Kidney tubule cell (primary cell): ENCODE measurements around the gene MYPN.

Source experiments
- DNase-seq: peaks from one replicate; pipeline ENCODE4 v3.0.0-alpha.2; 2018; ENCODE audit warnings: low spot score

The MYPN gene

GRCh38 chr10:68135362-68135761 lies 26.1 kb downstream of the MYPN start:
- DNase-seq: no peak

- DNase-seq: peak; percentile 88
Measured at GRCh38 chr10:68135922-68136792, 26.9 kb downstream of the MYPN start.

- no peak for DNase-seq
Measured at GRCh38 chr10:68137171-68137570, 27.9 kb downstream of the MYPN start.

GRCh38 chr10:68138526-68138925 lies 29.2 kb downstream of the MYPN start:
- no peak for DNase-seq

GRCh38 chr10:68139448-68140272 lies 30.4 kb downstream of the MYPN start:
- no peak for DNase-seq

GRCh38 chr10:68142761-68143160 lies 33.5 kb downstream of the MYPN start:
- DNase-seq: no peak

DNA sequence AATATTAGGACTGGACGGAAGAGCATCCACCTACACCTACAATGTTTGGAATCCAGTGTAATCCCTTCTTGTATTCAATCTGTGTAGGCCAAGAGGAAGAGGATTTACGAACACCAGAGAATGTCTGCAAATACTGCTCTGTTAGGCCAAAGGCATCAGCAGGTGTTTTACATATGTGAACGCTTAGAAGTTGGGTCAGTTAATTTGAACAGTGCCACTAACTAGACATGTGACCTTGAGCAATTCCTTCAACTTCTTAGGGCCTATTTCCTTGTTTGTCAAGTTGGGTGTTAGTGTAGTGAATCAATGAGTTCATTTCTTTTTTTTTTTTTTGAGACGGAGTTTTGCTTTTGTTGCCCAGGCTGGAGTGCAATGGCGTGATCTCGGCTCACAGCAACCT lies 35.4 kb downstream of the MYPN start:
- DNase-seq: peak; percentile 16

- DNase-seq: no peak
Measured at GRCh38 chr10:68145705-68146104, 36.4 kb downstream of the MYPN start.

GRCh38 chr10:68146133-68146532 lies 36.8 kb downstream of the MYPN start:
- DNase-seq: no peak

- DNase-seq: peak; percentile 59
Measured at GRCh38 chr10:68151453-68151852, 42.2 kb downstream of the MYPN start.

- DNase-seq: peak; percentile 99
Measured at GRCh38 chr10:68153473-68154210, 44.4 kb downstream of the MYPN start.

- DNase-seq: no peak
Measured at GRCh38 chr10:68154211-68154497, 44.9 kb downstream of the MYPN start.

DNA sequence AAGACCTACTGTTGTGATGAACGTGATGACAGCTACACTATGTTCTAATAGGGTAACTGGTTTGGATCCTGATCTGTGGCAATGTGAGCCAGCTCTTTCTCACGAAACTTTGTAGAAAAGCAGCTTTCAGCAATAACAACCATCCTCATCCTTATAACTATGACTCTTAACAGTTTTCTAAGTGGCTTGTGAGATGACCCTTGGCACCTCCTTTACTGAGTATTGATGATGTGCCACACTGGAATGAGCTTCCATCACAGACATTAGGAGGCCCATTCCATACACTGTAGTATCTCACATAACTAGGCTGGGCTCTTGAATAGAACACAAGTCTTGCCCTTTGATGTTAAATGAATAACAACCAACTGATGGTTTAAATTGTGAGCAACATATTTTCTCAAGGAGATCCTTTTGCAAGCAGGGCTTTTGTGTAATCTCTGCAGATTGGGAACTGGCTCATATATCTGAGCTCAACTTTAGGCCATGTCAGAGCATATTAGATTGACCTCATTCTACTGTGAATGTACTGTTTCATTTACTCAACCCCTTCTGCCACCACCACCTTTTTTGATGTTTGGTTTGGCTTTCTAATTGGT lies 46.4 kb downstream of the MYPN start:
- DNase-seq: peak; percentile 39

GRCh38 chr10:68156373-68157185 lies 47.3 kb downstream of the MYPN start:
- DNase-seq: peak; percentile 59

DNA sequence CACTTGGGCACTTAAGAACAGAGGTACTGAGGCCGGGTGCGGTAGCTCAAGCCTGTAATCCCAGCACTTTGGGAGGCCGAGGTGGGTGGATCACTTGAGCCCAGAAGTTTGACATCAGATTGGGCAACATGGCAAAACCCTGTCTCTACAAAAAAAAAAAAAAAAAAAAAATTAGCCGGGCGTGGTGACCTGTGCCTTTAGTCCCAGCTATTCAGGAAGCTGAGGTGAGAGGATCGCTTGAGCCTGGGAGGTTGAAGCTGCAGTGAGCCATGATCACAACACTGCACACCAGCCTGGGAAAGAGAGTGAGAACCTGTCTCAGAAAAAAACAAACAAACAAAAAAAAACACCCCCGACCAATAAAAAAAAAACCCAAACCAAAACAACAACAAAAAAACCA lies 48.2 kb downstream of the MYPN start:
- DNase-seq: peak; percentile 52

- DNase-seq: no peak
Measured at GRCh38 chr10:68158031-68158430, 48.7 kb downstream of the MYPN start.

DNA sequence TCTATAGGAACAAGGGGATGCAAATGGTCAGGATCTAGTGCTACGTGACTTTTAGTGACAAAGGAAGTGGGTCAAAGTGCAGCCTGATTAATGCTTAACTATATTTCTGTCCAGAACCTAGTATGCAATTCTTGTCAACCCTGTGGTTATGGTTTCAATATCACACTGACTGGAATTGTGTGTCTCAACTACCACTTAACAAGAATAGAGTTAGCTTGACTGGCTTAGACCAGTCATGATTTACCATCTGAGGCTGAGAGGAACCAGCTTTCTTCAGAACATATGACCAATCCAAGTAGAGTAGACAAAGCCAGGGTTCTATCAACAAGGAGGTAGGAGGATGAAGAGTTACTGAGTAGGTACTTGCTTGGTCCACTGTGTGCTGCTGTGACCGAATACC lies 54.4 kb downstream of the MYPN start:
- DNase-seq: peak; percentile 81

GRCh38 chr10:68165643-68166042 lies 56.4 kb downstream of the MYPN start:
- no peak for DNase-seq

GRCh38 chr10:68166871-68167585 lies 57.7 kb downstream of the MYPN start:
- DNase-seq: peak; percentile 51

DNA sequence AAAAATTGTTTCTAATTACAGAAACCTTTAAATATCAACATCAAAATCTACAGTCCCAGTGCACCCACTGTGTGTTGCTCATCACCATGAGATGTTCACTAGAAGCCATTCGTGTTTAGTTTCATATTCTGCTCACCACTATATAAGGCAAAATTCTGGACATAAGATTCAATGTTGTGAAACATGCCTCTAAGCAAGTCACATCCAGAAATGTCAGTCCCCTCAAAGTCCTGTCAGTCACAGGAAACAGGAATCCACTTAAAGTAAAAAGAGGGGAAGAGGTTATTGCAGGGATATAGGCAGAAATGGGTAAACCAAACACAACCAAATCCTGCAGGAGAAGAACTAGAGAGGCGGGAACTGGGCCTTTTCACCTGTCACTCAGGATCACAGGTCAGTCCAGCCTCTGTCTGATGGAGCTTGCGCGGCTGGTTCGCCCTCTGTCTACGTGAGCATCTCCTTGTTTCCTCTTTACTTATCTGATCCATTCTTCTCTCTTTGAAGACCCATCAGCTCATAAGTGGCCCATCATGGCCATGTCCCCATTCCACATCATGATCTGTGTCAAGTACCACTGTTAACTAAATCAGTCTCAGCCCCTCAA lies 58.4 kb downstream of the MYPN start:
- no peak for DNase-seq
